ACC112 (cell line): Measurements from ENCODE around the gene CCDC88B.

Experiments
- H2AFZ ChIP-seq: fragments of 200-600 bp; sonication (generic); one replicate; pipeline ENCODE4 v1.6.0; 2017; ENCODE audit warnings: antibody characterized with exemption, low read length; ENCODE audit not compliant: unreplicated experiment
- H3K27ac ChIP-seq: fragments of 200-600 bp; sonication (generic); 2 replicates; pipeline ENCODE4 v1.5.1; 2014; ENCODE audit warnings: low read depth, mild to moderate bottlenecking, antibody characterized with exemption, low read length, moderate library complexity
- H3K27me3 ChIP-seq: fragments of 200-600 bp; sonication (generic); 2 replicates; pipeline ENCODE4 v1.6.1; 2014; ENCODE audit warnings: mild to moderate bottlenecking, antibody characterized with exemption, low read length, moderate library complexity, mixed read lengths; ENCODE audit not compliant: insufficient read depth
- H3K36me3 ChIP-seq: fragments of 200-600 bp; sonication (generic); 2 replicates; pipeline ENCODE4 v1.6.1; 2016; ENCODE audit warnings: mild to moderate bottlenecking, antibody characterized with exemption, low read length, moderate library complexity, mixed read lengths; ENCODE audit not compliant: insufficient read depth
- H3K4me1 ChIP-seq: fragments of 200-600 bp; sonication (generic); one replicate; pipeline ENCODE4 v1.6.1; 2016; ENCODE audit warnings: low read length, mixed read lengths; ENCODE audit not compliant: insufficient read depth, unreplicated experiment, control insufficient read depth
- H3K4me3 ChIP-seq: fragments of 200-600 bp; sonication (generic); 2 replicates; pipeline ENCODE4 v1.5.1; 2014; ENCODE audit warnings: mild to moderate bottlenecking, low read depth, low read length
- H3K79me2 ChIP-seq: fragments of 200-600 bp; sonication (generic); one replicate; pipeline ENCODE4 v1.6.0; 2016; ENCODE audit warnings: low read length; ENCODE audit not compliant: control insufficient read depth, unreplicated experiment, insufficient read depth

The CCDC88B gene

GRCh38 chr11:64381350-64381749 is 41.3 kb downstream of the CCDC88B start:
- H3K4me1 ChIP-seq, result peaks cover 7% of the 10 kb centered on the region
- no peaks in the 10 kb centered on the region for H3K27me3 ChIP-seq
- H3K79me2 ChIP-seq, result no peaks in the 10 kb centered on the region
- no peaks in the 10 kb centered on the region for H3K36me3 ChIP-seq
- H2AFZ ChIP-seq, result no peak overlapping the region
- H3K4me3 ChIP-seq, result no peak overlapping the region
- no peak overlapping the region for H3K27ac ChIP-seq

GRCh38 chr11:64382047-64382446 is 42.0 kb downstream of the CCDC88B start:
- Histone ChIP-seq H2AFZ (no peak overlapping the region), H3K4me3 (no peak overlapping the region), H3K79me2 (no peaks in the 10 kb centered on the region), H3K27ac (no peak overlapping the region), H3K4me1 (peaks cover 7% of the 10 kb centered on the region), H3K27me3 (no peaks in the 10 kb centered on the region), H3K36me3 (no peaks in the 10 kb centered on the region)

GRCh38 chr11:64382586-64382985 is 42.6 kb downstream of the CCDC88B start:
- no peaks in the 10 kb centered on the region for H3K36me3 ChIP-seq
- H3K27ac ChIP-seq, result no peak overlapping the region
- peaks cover 7% of the 10 kb centered on the region for H3K4me1 ChIP-seq
- no peaks in the 10 kb centered on the region for H3K27me3 ChIP-seq
- no peak overlapping the region for H2AFZ ChIP-seq
- H3K4me3 ChIP-seq, result no peak overlapping the region
- no peaks in the 10 kb centered on the region for H3K79me2 ChIP-seq

GRCh38 chr11:64383580-64383979 is 43.6 kb downstream of the CCDC88B start:
- H3K27ac ChIP-seq, result no peak overlapping the region
- H3K4me3 ChIP-seq, result no peak overlapping the region
- H3K27me3 ChIP-seq, result peaks cover 7% of the 10 kb centered on the region; the same call in 1 of the 2 replicates
- no peak overlapping the region for H2AFZ ChIP-seq
- H3K36me3 ChIP-seq, result no peaks in the 10 kb centered on the region
- H3K79me2 ChIP-seq, result no peaks in the 10 kb centered on the region
- peaks cover 2% of the 10 kb centered on the region for H3K4me1 ChIP-seq

GRCh38 chr11:64384028-64384737 is 44.2 kb downstream of the CCDC88B start:
- no peak overlapping the region for H2AFZ ChIP-seq
- no peaks in the 10 kb centered on the region for H3K4me1 ChIP-seq
- no peak overlapping the region for H3K4me3 ChIP-seq
- H3K79me2 ChIP-seq, result no peaks in the 10 kb centered on the region
- no peaks in the 10 kb centered on the region for H3K36me3 ChIP-seq
- H3K27me3 ChIP-seq, result peaks cover 13% of the 10 kb centered on the region; the same call in 1 of the 2 replicates
- no peak overlapping the region for H3K27ac ChIP-seq

- no peak overlapping the region for H2AFZ ChIP-seq
- no peaks in the 10 kb centered on the region for H3K4me1 ChIP-seq
- no peaks in the 10 kb centered on the region for H3K79me2 ChIP-seq
- H3K36me3 ChIP-seq, result no peaks in the 10 kb centered on the region
- H3K4me3 ChIP-seq, result no peak overlapping the region
- H3K27ac ChIP-seq, result no peak overlapping the region
- peaks cover 21% of the 10 kb centered on the region; the same call in 1 of the 2 replicates for H3K27me3 ChIP-seq
Measured at GRCh38 chr11:64384981-64385944, 45.3 kb downstream of the CCDC88B start.

- H3K4me1 ChIP-seq, result no peaks in the 10 kb centered on the region
- H3K27me3 ChIP-seq, result peaks cover 21% of the 10 kb centered on the region; the same call in 1 of the 2 replicates
- H3K4me3 ChIP-seq, result no peak overlapping the region
- no peaks in the 10 kb centered on the region for H3K79me2 ChIP-seq
- H3K27ac ChIP-seq, result no peak overlapping the region
- H3K36me3 ChIP-seq, result no peaks in the 10 kb centered on the region
- H2AFZ ChIP-seq, result no peak overlapping the region
Measured at GRCh38 chr11:64385945-64386704, 46.1 kb downstream of the CCDC88B start.

- Histone ChIP-seq H3K4me1 (no peaks in the 10 kb centered on the region), H3K4me3 (no peak overlapping the region), H3K79me2 (no peaks in the 10 kb centered on the region), H2AFZ (no peak overlapping the region), H3K27ac (no peak overlapping the region), H3K36me3 (no peaks in the 10 kb centered on the region), H3K27me3 (peaks cover 21% of the 10 kb centered on the region; the same call in 1 of the 2 replicates)
Measured at GRCh38 chr11:64387916-64388315, 47.9 kb downstream of the CCDC88B start.

GRCh38 chr11:64388894-64389293 is 48.9 kb downstream of the CCDC88B start:
- Histone ChIP-seq H3K4me1 (no peaks in the 10 kb centered on the region), H3K4me3 (no peak overlapping the region), H3K27ac (no peak overlapping the region), H3K27me3 (peaks cover 21% of the 10 kb centered on the region; the same call in 1 of the 2 replicates), H2AFZ (no peak overlapping the region), H3K36me3 (no peaks in the 10 kb centered on the region), H3K79me2 (no peaks in the 10 kb centered on the region)

GRCh38 chr11:64389851-64390250 is 49.8 kb downstream of the CCDC88B start:
- Histone ChIP-seq H3K4me3 (no peak overlapping the region), H3K4me1 (no peaks in the 10 kb centered on the region), H2AFZ (no peak overlapping the region), H3K36me3 (no peaks in the 10 kb centered on the region), H3K79me2 (no peaks in the 10 kb centered on the region), H3K27ac (no peak overlapping the region), H3K27me3 (peaks cover 25% of the 10 kb centered on the region)
